SU-DHL-6 (cell line): Measurements from ENCODE around the gene DHCR24.

Source experiments
- H2AFZ ChIP-seq: fragments of 200-600 bp; sonication (generic); 2 replicates; pipeline ENCODE4 v1.6.1; 2014; ENCODE audit warnings: low read depth, mild to moderate bottlenecking, moderate library complexity, mixed read lengths, antibody characterized with exemption, low read length; ENCODE audit not compliant: severe bottlenecking
- H3F3A ChIP-seq: fragments of 200-600 bp; shearing (Covaris generic); 2 replicates; pipeline ENCODE4 v1.6.0; 2016; ENCODE audit warnings: antibody characterized with exemption, mild to moderate bottlenecking; ENCODE audit not compliant: insufficient read depth
- H3K27ac ChIP-seq: fragments of 200-600 bp; sonication (generic); 2 replicates; pipeline ENCODE4 v1.5.1; 2016; ENCODE audit warnings: low read depth, mild to moderate bottlenecking, low read length, moderate library complexity, mixed read lengths
- H3K27me3 ChIP-seq: fragments of 200-600 bp; sonication (generic), shearing (Covaris generic); 2 replicates; pipeline ENCODE4 v1.6.0; 2014; ENCODE audit warnings: mild to moderate bottlenecking, low read length
- H3K36me3 ChIP-seq: fragments of 200-600 bp; sonication (generic); 2 replicates; pipeline ENCODE4 v1.6.1; 2014; ENCODE audit warnings: mild to moderate bottlenecking, low read length, mixed read lengths
- H3K4me2 ChIP-seq: fragments of 300-600, 200-600 bp; shearing (Covaris generic), sonication (generic); 2 replicates; pipeline ENCODE4 v1.6.0; 2014; ENCODE audit warnings: low read length, low read depth, mild to moderate bottlenecking; ENCODE audit not compliant: poor library complexity, severe bottlenecking
- H3K4me3 ChIP-seq: fragments of 200-600 bp; sonication (generic); 2 replicates; pipeline ENCODE4 v1.5.1; 2014; ENCODE audit warnings: antibody characterized with exemption, low read length, mild to moderate bottlenecking, mixed read lengths; ENCODE audit not compliant: insufficient read depth, poor library complexity, severe bottlenecking
- H3K79me2 ChIP-seq: fragments of 200-600 bp; sonication (generic); 2 replicates; pipeline ENCODE4 v1.6.1; 2014; ENCODE audit warnings: mild to moderate bottlenecking, low read length, moderate library complexity; ENCODE audit not compliant: insufficient read depth
- H3K9ac ChIP-seq: fragments of 200-600 bp; sonication (generic); 2 replicates; pipeline ENCODE4 v1.7.0; 2014; ENCODE audit warnings: mild to moderate bottlenecking, low read length
- H3K9me2 ChIP-seq: fragments of 200-600 bp; sonication (generic); replicated peaks from 2 replicates; pipeline ENCODE4 v1.6.1; 2014; ENCODE audit warnings: low read length; ENCODE audit not compliant: insufficient read depth
- H3K9me3 ChIP-seq: fragments of 200-600 bp; sonication (generic); 2 replicates; pipeline ENCODE4 v1.6.1; 2014; ENCODE audit warnings: low read length, mixed read lengths; ENCODE audit not compliant: insufficient read depth
- H4K20me1 ChIP-seq: fragments of 200-600 bp; sonication (generic); 2 replicates; pipeline ENCODE4 v1.6.1; 2014; ENCODE audit warnings: low read depth, mild to moderate bottlenecking, antibody characterized with exemption, low read length, moderate library complexity, mixed read lengths
- CTCF ChIP-seq: fragments of 200-600 bp; sonication (generic); IDR thresholded peaks from one replicate; pipeline ENCODE4 v1.5.1; 2017; ENCODE audit warnings: antibody characterized with exemption, mild to moderate bottlenecking, low read length, moderate library complexity; ENCODE audit not compliant: insufficient read depth, poor library complexity, severe bottlenecking
- EZH2phosphoT487 ChIP-seq: fragments of 200-600 bp; sonication (generic), shearing (Covaris generic); conservative IDR thresholded peaks from 2 replicates; pipeline ENCODE4 v1.6.1; 2018; ENCODE audit warnings: mild to moderate bottlenecking, antibody characterized with exemption, low read length, moderate library complexity, mixed read lengths

DHCR24 gene

DNA sequence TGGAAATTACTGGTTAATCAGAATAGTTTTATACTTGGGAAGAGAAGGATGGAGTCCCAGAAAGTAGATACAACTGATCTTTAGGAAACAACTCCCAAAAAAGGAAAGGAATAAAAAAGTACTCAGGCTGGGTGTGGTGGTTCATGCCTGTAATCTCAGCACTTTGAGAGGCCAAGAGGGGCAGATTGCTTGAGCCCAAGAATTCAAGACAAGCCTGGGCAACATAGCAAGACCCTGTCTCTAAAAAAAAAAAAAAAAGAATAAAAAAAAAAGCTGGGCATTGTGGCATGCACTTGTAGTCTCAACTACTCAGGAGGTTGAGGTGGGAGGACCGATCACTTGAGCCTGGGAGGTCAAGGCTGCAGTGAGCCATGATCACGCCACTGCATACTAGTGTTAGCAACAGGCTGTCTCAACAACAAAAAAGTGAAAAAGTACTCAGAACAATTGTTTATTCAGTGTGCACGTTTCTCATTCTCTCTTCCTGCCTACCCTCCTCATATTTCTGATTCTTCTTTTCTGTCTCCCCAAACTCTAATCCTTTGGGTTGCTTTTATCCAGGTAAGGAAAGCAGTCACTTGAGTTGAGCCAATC, 2.2 kb upstream of the DHCR24 start:
- Histone ChIP-seq H3F3A (peaks cover 3% of the 10 kb centered on the region; the same call in 1 of the 2 replicates), H3K79me2 (peaks cover 27% of the 10 kb centered on the region), H3K9me3 (no peaks in the 10 kb centered on the region), H3K4me2 (no peak overlapping the region), H3K4me3 (no peak overlapping the region), H3K27ac (no peak overlapping the region), H3K27me3 (no peaks in the 10 kb centered on the region), H3K9ac (no peak overlapping the region), H3K36me3 (0 out of 2 replicates have a peak, but pooled peaks cover 6% of the 10 kb centered on the region), H3K9me2 (no peaks in the 10 kb centered on the region), H2AFZ (no peak overlapping the region), H4K20me1 (no peaks in the 10 kb centered on the region; the same call in 1 of the 2 replicates)
- TF ChIP-seq EZH2phosphoT487 (no peak), CTCF (no peak)

DNA sequence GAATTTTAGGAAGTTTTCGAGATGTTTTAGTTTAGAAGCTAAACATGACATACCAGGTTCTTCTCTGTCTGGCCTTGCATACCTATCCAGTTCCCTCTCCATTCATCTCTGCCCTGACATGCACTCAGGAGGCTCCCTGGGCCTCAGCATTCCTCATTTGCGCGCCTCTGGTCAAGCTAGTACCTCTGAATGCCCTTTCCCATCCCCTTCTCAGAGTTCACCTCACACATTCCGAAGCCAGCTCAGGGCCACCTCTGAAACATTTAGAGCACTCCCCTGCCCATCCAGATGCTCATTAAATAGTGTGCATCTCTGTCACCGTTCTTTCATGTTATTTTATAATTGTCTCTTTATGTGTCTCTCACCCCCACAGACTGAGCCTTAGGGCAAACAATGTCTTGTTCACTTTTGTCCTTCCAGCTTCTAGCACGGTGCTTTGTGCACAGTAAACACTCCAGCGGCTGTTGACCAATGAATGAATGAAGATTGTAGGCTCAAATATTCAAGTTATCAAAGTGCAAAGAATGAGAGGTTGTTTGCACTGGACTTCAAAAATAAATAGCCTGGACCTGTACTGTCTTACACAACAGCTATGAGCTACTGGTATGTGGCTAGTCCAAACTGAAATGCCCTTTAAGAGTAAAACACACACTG, 1.2 kb upstream of the DHCR24 start:
- Histone ChIP-seq H2AFZ (no peak overlapping the region), H3F3A (peaks cover 3% of the 10 kb centered on the region; the same call in 1 of the 2 replicates), H3K27me3 (no peaks in the 10 kb centered on the region), H3K4me2 (peak overlapping the region; percentile 89), H3K9me3 (no peaks in the 10 kb centered on the region), H3K9ac (peak overlapping the region; percentile 95), H3K36me3 (peaks cover 16% of the 10 kb centered on the region), H3K27ac (no peak overlapping the region), H3K79me2 (peaks cover 37% of the 10 kb centered on the region), H4K20me1 (no peaks in the 10 kb centered on the region; the same call in 1 of the 2 replicates), H3K9me2 (no peaks in the 10 kb centered on the region), H3K4me3 (peak overlapping the region; percentile 93)
- TF ChIP-seq EZH2phosphoT487 (no peak), CTCF (no peak)

DNA sequence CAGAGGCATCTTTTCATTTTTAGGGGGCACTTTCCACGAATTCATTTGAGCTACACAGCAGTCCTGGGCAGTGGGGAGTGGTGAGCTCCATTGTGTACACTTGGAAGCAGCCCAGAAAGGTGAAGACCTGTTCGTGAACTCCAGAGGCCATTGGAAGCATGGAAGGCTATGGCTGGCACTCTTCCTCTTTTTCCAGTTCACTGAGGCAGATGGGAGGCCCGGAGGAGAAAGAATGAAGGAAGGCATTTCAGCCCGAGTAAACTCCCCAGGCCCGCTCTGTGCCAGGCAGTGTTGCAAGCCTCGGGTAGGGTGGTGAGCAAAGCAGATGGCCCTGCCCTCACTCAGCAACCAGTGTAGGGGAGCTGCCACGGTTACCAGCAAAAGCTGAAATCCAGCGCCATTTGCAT, 673 bp upstream of the DHCR24 start:
- Histone ChIP-seq H3K9me2 (no peaks in the 10 kb centered on the region), H3K79me2 (peaks cover 43% of the 10 kb centered on the region), H3F3A (peaks cover 3% of the 10 kb centered on the region; the same call in 1 of the 2 replicates), H3K9ac (peak overlapping the region; percentile 95), H3K4me2 (peak overlapping the region; percentile 89), H3K27me3 (no peaks in the 10 kb centered on the region), H3K4me3 (peak overlapping the region; percentile 93), H3K27ac (peak overlapping the region; percentile 54), H2AFZ (peak overlapping the region; percentile 71), H4K20me1 (no peaks in the 10 kb centered on the region; the same call in 1 of the 2 replicates), H3K9me3 (no peaks in the 10 kb centered on the region), H3K36me3 (peaks cover 22% of the 10 kb centered on the region)
- no peak for TF ChIP-seq CTCF
- no peak for TF ChIP-seq EZH2phosphoT487
